ENCODE data around the gene NKAIN1.

The NKAIN1 gene

GRCh38 chr1:31249854-31250253, 10.2 kb upstream of the NKAIN1 start:
- no peak for DNase-seq (ENCODE audit: low spot score)
- in situ Hi-C loops (cut with MboI; ENCODE audit: low pct_unique_long_range_greater_than_20kb, low sequenced_read_pairs, unreplicated experiment): no loop called here
- no peak for TF ChIP-seq CTCF (IDR thresholded peaks at IDR 0.05; ENCODE audit: extremely low read depth, insufficient read depth, missing control alignments)

- in situ Hi-C loops (cut with MboI; ENCODE audit: low pct_unique_long_range_greater_than_20kb, low sequenced_read_pairs, unreplicated experiment): no loop called here
- no peak for DNase-seq (ENCODE audit: low spot score)
- no peak for TF ChIP-seq CTCF (IDR thresholded peaks at IDR 0.05; ENCODE audit: extremely low read depth, insufficient read depth, missing control alignments)
Measured at GRCh38 chr1:31248276-31248675, 8.6 kb upstream of the NKAIN1 start.

- TF ChIP-seq CTCF (IDR thresholded peaks at IDR 0.05; ENCODE audit: extremely low read depth, insufficient read depth, missing control alignments): no peak
- DNase-seq (ENCODE audit: low spot score): no peak
- in situ Hi-C loops (cut with MboI; ENCODE audit: low pct_unique_long_range_greater_than_20kb, low sequenced_read_pairs, unreplicated experiment): no loop called here
Measured at GRCh38 chr1:31244326-31244725, 4.6 kb upstream of the NKAIN1 start.

GRCh38 chr1:31243501-31244286, 4.0 kb upstream of the NKAIN1 start:
- no peak for DNase-seq (ENCODE audit: low spot score)
- in situ Hi-C loops (cut with MboI; ENCODE audit: low pct_unique_long_range_greater_than_20kb, low sequenced_read_pairs, unreplicated experiment): no loop called here
- TF ChIP-seq CTCF (IDR thresholded peaks at IDR 0.05; ENCODE audit: extremely low read depth, insufficient read depth, missing control alignments): no peak

GRCh38 chr1:31241321-31241720, 1.6 kb upstream of the NKAIN1 start:
- DNase-seq (ENCODE audit: low spot score): no peak
- in situ Hi-C loops (cut with MboI; ENCODE audit: low pct_unique_long_range_greater_than_20kb, low sequenced_read_pairs, unreplicated experiment): no loop called here
- TF ChIP-seq CTCF (IDR thresholded peaks at IDR 0.05; ENCODE audit: extremely low read depth, insufficient read depth, missing control alignments): no peak

GRCh38 chr1:31238986-31239613, 587 bp downstream of the NKAIN1 start:
- TF ChIP-seq CTCF (IDR thresholded peaks at IDR 0.05; ENCODE audit: extremely low read depth, insufficient read depth, missing control alignments): no peak
- peak; percentile 46 for DNase-seq (ENCODE audit: low spot score)
- in situ Hi-C loops (cut with MboI; ENCODE audit: low pct_unique_long_range_greater_than_20kb, low sequenced_read_pairs, unreplicated experiment): no loop called here

Data from GM13977 (cell line).